ENCODE data around the gene BST1. TPM values are rescaled to one million over a fixed set of nuclear protein-coding genes. Genes with fewer than 3 reads are reported as not detected.
A peak's percentile ranks its signal among the peaks of the same experiment; 100 is the strongest.

BST1 gene
- total and polyA plus RNA-seq, 2 experiments from 2014 or later, result 0.99 to 1.8 TPM

GRCh38 chr4:15691346-15692135 lies 11.3 kb upstream of the BST1 start:
- H3K4me3 Mint-ChIP-seq, result no peak overlapping the region
- peaks cover 27% of the 10 kb centered on the region for H3K4me1 Mint-ChIP-seq
- no peaks in the 10 kb centered on the region for H3F3A ChIP-seq (replicated peaks; ENCODE audit: low read depth)
- no peaks in the 10 kb centered on the region for H4K20me1 ChIP-seq (replicated peaks; ENCODE audit: insufficient read depth)
- H3K4me1 ChIP-seq (ENCODE audit: insufficient read depth), result peaks cover 6% of the 10 kb centered on the region; the same call in 1 of the 2 replicates
- 0 out of 2 replicates have a peak, but pooled peaks cover 3% of the 10 kb centered on the region for H3K9me2 ChIP-seq (ENCODE audit: insufficient read depth)
- DNase-seq (ENCODE audit: low spot score) (no peak), ATAC-seq (peak; percentile 58)
- H3K27me3 ChIP-seq (ENCODE audit: insufficient read depth), result no peaks in the 10 kb centered on the region
- H2AFZ ChIP-seq, result no peak overlapping the region
- peak overlapping the region; percentile 65 for H3K27ac ChIP-seq (ENCODE audit: low read depth)
- H3K4me2 ChIP-seq, result no peak overlapping the region
- no peaks in the 10 kb centered on the region for H3K79me2 ChIP-seq (replicated peaks; ENCODE audit: insufficient read depth)
- peaks cover 31% of the 10 kb centered on the region for H3K36me3 Mint-ChIP-seq (ENCODE audit: low read depth)
- H3K4me3 ChIP-seq, result no peak overlapping the region
- peaks cover 2% of the 10 kb centered on the region for H3K27me3 Mint-ChIP-seq (ENCODE audit: insufficient read depth, low read depth, poor library complexity)
- TF ChIP-seq ZNF331 (CRISPR knock-in tag; IDR thresholded peaks at IDR 0.05; ENCODE audit: low read depth) (no peak), CTCF (conservative IDR thresholded peaks at IDR 0.05; ENCODE audit: low read depth in 2 of 2) (no peak), CREB1 (CRISPR knock-in tag; IDR thresholded peaks at IDR 0.05; ENCODE audit: low read depth) (no peak), REST (IDR thresholded peaks at IDR 0.05; ENCODE audit: unreplicated experiment) (no peak), STAT1 (IDR thresholded peaks at IDR 0.05; ENCODE audit: unreplicated experiment) (no peak), ZNF114 (CRISPR knock-in tag; IDR thresholded peaks at IDR 0.05) (no peak), EZH2 (IDR thresholded peaks at IDR 0.05; ENCODE audit: low read depth, unreplicated experiment) (no peak)
- peaks cover 10% of the 10 kb centered on the region; the same call in 1 of the 3 replicates for H3K9me3 Mint-ChIP-seq
- no peaks in the 10 kb centered on the region; the same call in 1 of the 2 replicates for H3K36me3 ChIP-seq (ENCODE audit: insufficient read depth)
- no peak overlapping the region for H3K27ac Mint-ChIP-seq

GRCh38 chr4:15692602-15693001 lies 10.3 kb upstream of the BST1 start:
- H3K4me1 ChIP-seq (ENCODE audit: insufficient read depth), result peaks cover 6% of the 10 kb centered on the region; the same call in 1 of the 2 replicates
- ATAC-seq, result no peak
- Mint-ChIP-seq H3K4me1 (peaks cover 27% of the 10 kb centered on the region), H3K27ac (no peak overlapping the region), H3K36me3 (ENCODE audit: low read depth) (peaks cover 21% of the 10 kb centered on the region; the same call in 2 of the 3 replicates), H3K4me3 (no peak overlapping the region), H3K9me3 (peaks cover 13% of the 10 kb centered on the region; the same call in 2 of the 3 replicates), H3K27me3 (ENCODE audit: insufficient read depth, low read depth, poor library complexity) (peaks cover 2% of the 10 kb centered on the region)
- no peak overlapping the region for H2AFZ ChIP-seq
- H3K27ac ChIP-seq (ENCODE audit: low read depth), result no peak overlapping the region
- no peaks in the 10 kb centered on the region for H3K36me3 ChIP-seq (ENCODE audit: insufficient read depth)
- 0 out of 2 replicates have a peak, but pooled peaks cover 3% of the 10 kb centered on the region for H3K9me2 ChIP-seq (ENCODE audit: insufficient read depth)
- no peaks in the 10 kb centered on the region for H3K79me2 ChIP-seq (replicated peaks; ENCODE audit: insufficient read depth)
- H3K4me2 ChIP-seq, result no peak overlapping the region
- no peaks in the 10 kb centered on the region for H3K27me3 ChIP-seq (ENCODE audit: insufficient read depth)
- H3K4me3 ChIP-seq, result no peak overlapping the region
- no peak for DNase-seq (ENCODE audit: low spot score)
- H4K20me1 ChIP-seq (replicated peaks; ENCODE audit: insufficient read depth), result no peaks in the 10 kb centered on the region
- H3F3A ChIP-seq (replicated peaks; ENCODE audit: low read depth), result no peaks in the 10 kb centered on the region
- TF ChIP-seq NANOG (IDR thresholded peaks at IDR 0.05; ENCODE audit: borderline replicate concordance) (no peak), EZH2phosphoT487 (IDR thresholded peaks at IDR 0.05; ENCODE audit: unreplicated experiment) (no peak), ZNF331 (CRISPR knock-in tag; IDR thresholded peaks at IDR 0.05; ENCODE audit: low read depth) (no peak), ETS1 (IDR thresholded peaks at IDR 0.05) (no peak), EZH2 (IDR thresholded peaks at IDR 0.05; ENCODE audit: low read depth, unreplicated experiment) (no peak), JUNB (IDR thresholded peaks at IDR 0.05; ENCODE audit: unreplicated experiment) (no peak)

All from GM23338 (cell line).